Epithelial cell of proximal tubule (primary cell): ENCODE results near the gene SNX3. TPM values are rescaled to one million over a fixed set of nuclear protein-coding genes. Genes with fewer than 3 reads are reported as not detected.

Experiments used
- DNase-seq: peaks from one replicate; pipeline ENCODE4 v3.0.0-alpha.2; 2011; ENCODE audit warnings: low read depth
- H3K4me3 ChIP-seq: 2 replicates; pipeline ENCODE4 v1.5.1; 2011; ENCODE audit warnings: low read depth, mild to moderate bottlenecking, low read length
- CTCF ChIP-seq: conservative IDR thresholded peaks from 2 replicates; pipeline ENCODE4 v1.5.1; 2012; ENCODE audit warnings: low read depth, mild to moderate bottlenecking, low read length
- total RNA-seq: library from RNA; depleted of rRNA; stranded (reverse); fragments of >200 nt; gene quantifications from 2 replicates; pipeline ENCODE4 v1.2.3, GENCODE V29; 2015

The SNX3 gene
- total RNA-seq, 1 donor from 2014 or later: 118 TPM

- H3K4me3 ChIP-seq: no peak overlapping the region
- no peak for DNase-seq
- TF ChIP-seq CTCF: no peak
These were observed 89.4 kb downstream of the SNX3 start for GRCh38 chr6:108171291-108171917.

- no peak overlapping the region for H3K4me3 ChIP-seq
- TF ChIP-seq CTCF: no peak
- DNase-seq: no peak
These were observed 90.2 kb downstream of the SNX3 start for GRCh38 chr6:108170332-108171290.

GRCh38 chr6:108169464-108170331 lies 91.1 kb downstream of the SNX3 start:
- DNase-seq: no peak
- no peak for TF ChIP-seq CTCF
- no peak overlapping the region for H3K4me3 ChIP-seq

- no peak for DNase-seq
- peak overlapping the region; percentile 10 for H3K4me3 ChIP-seq
- TF ChIP-seq CTCF: peak; percentile 45
These were observed 92.1 kb downstream of the SNX3 start for GRCh38 chr6:108168501-108169463.

- no peak for DNase-seq
- H3K4me3 ChIP-seq: no peak overlapping the region
- TF ChIP-seq CTCF: no peak
These were observed 92.8 kb downstream of the SNX3 start for GRCh38 chr6:108168090-108168463.

GRCh38 chr6:108167449-108168089 lies 93.3 kb downstream of the SNX3 start:
- H3K4me3 ChIP-seq: no peak overlapping the region
- DNase-seq: no peak
- TF ChIP-seq CTCF: no peak
